ENCODE measurements around the gene TMEM125. TPM values are rescaled to one million over a fixed set of nuclear protein-coding genes. Genes with fewer than 3 reads are reported as not detected.

Gene TMEM125
- total RNA-seq, 2 donors from 2014 or later: 59.8 to 80.0 TPM

- TF ChIP-seq, protein P1, sequence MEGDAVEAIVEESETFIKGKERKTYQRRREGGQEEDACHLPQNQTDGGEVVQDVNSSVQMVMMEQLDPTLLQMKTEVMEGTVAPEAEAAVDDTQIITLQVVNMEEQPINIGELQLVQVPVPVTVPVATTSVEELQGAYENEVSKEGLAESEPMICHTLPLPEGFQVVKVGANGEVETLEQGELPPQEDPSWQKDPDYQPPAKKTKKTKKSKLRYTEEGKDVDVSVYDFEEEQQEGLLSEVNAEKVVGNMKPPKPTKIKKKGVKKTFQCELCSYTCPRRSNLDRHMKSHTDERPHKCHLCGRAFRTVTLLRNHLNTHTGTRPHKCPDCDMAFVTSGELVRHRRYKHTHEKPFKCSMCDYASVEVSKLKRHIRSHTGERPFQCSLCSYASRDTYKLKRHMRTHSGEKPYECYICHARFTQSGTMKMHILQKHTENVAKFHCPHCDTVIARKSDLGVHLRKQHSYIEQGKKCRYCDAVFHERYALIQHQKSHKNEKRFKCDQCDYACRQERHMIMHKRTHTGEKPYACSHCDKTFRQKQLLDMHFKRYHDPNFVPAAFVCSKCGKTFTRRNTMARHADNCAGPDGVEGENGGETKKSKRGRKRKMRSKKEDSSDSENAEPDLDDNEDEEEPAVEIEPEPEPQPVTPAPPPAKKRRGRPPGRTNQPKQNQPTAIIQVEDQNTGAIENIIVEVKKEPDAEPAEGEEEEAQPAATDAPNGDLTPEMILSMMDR (IDR thresholded peaks at IDR 0.05): no peak
- Histone ChIP-seq H3K36me3 (no peaks in the 10 kb centered on the region), H3K9me3 (no peaks in the 10 kb centered on the region), H3K27me3 (no peaks in the 10 kb centered on the region), H3K4me1 (no peaks in the 10 kb centered on the region), H3K27ac (no peak overlapping the region), H3K4me3 (no peak overlapping the region), H3K9ac (ENCODE audit: low read depth in 2 of 2, low read length in 2 of 2) (no peak overlapping the region)
- intact Hi-C loops (cut with DNase I): no loop called here
- DNase-seq: no peak
These were observed 44.5 kb downstream of the TMEM125 start for GRCh38 chr1:43314233-43314632.

DNA sequence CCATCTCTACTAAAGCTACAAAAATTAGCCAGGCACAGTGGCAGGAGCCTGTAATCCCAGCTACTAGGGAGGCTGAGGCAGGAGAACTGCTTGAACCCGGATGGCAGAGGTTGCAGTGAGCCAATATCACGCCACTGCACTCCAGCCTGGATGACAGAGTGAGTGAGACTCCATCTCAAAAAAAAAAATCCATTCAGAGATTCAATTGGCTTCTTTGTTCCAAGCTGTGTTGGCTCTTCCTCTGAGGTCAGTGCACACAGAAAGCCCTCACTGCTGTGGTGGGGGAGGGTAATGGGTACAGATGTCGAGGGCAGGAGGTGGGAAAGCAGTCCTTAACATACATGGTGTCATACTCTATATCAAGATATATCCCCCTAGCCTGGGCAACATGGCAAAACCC lies 45.7 kb downstream of the TMEM125 start:
- TF ChIP-seq, protein P1 (IDR thresholded peaks at IDR 0.05): no peak
- H3K36me3 ChIP-seq: no peaks in the 10 kb centered on the region
- no peak overlapping the region for H3K9ac ChIP-seq (ENCODE audit: low read depth in 2 of 2, low read length in 2 of 2)
- no peaks in the 10 kb centered on the region for H3K9me3 ChIP-seq
- no peaks in the 10 kb centered on the region for H3K4me1 ChIP-seq
- no peaks in the 10 kb centered on the region for H3K27me3 ChIP-seq
- DNase-seq: no peak
- H3K27ac ChIP-seq: no peak overlapping the region
- no peak overlapping the region for H3K4me3 ChIP-seq
- intact Hi-C loops (cut with DNase I): no loop called here

DNA sequence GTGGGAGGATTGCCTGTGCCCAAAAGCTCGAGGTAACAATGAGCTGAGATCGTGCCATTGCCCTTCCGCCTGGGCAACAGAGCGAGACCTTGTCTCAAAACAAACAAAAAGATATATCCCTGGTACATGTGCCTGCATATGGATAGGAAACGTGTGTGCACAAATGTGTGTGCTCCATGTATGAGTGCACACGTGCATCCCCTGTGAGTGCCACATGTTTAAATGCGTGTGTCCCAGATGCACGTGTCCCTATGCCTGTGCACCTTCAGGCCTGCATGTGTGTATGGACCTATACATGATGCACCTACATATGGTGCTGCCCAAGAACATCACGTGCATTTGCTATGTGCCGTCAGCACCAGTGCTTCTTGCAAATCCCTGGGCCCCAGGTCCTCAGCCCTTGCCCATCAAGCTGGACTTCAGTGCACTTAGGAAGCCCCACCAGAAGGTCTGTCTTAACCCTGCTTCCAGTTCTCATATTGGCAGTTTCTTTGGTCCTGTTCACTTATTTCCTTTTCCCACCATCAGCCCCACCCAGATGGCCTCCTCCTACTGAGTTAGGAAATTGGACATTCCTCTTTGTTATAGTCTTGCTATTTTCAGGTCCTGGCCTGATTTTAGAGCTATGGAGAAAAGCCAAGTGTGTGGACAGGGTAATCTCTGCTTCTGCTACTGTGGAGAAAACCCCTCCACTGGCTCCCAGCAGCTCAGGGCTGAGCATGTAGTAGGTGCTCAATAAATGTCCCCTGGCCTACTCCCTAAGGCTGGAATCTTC lies 46.4 kb downstream of the TMEM125 start:
- Histone ChIP-seq H3K9ac (ENCODE audit: low read depth in 2 of 2, low read length in 2 of 2) (no peak overlapping the region), H3K27me3 (no peaks in the 10 kb centered on the region), H3K36me3 (no peaks in the 10 kb centered on the region), H3K4me1 (no peaks in the 10 kb centered on the region), H3K4me3 (no peak overlapping the region), H3K9me3 (no peaks in the 10 kb centered on the region), H3K27ac (no peak overlapping the region)
- TF ChIP-seq, protein P1 (IDR thresholded peaks at IDR 0.05): no peak
- intact Hi-C loops (cut with DNase I): no loop called here
- no peak for DNase-seq

DNA sequence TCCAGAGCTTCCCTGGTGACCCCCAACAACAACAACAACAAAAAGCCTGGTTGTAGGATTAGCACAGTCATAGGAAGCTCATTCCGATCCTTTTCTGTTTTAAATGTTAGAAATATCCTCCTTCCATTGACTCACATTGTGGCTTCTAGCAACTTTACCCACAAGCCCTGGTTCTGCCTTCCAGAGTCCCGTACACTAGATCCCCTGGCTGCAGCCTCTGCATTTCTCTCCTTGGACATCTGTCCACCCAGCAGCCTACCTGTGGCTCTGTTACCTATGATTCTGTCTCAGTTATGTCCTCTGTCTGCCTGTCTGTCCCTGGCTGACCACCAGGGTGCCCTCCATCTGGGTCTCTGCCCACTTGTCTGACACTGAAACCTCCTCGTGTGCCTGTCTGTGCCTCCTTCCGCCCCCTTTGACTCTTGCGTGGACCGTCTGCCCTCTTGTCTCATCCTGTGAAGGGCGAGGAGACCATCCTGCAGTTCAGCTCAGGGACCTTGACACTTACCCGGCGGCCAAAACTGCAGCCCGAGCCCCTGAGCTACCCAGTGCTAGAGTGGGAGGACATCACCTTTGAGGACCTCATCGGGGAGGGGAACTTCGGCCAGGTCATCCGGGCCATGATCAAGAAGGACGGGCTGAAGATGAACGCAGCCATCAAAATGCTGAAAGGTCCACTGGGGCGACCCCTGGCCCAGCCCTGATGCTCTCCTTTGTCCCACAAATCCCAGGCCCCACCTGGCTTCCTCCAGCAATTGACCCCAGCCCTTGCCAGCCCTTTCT lies 47.1 kb downstream of the TMEM125 start:
- Histone ChIP-seq H3K27ac (no peak overlapping the region), H3K9me3 (no peaks in the 10 kb centered on the region), H3K27me3 (no peaks in the 10 kb centered on the region), H3K36me3 (no peaks in the 10 kb centered on the region), H3K9ac (ENCODE audit: low read depth in 2 of 2, low read length in 2 of 2) (no peak overlapping the region), H3K4me1 (no peaks in the 10 kb centered on the region), H3K4me3 (no peak overlapping the region)
- TF ChIP-seq, protein P1 (IDR thresholded peaks at IDR 0.05): no peak
- intact Hi-C loops (cut with DNase I): no loop called here
- no peak for DNase-seq

- TF ChIP-seq, protein P1 (IDR thresholded peaks at IDR 0.05): no peak
- Histone ChIP-seq H3K9ac (ENCODE audit: low read depth in 2 of 2, low read length in 2 of 2) (no peak overlapping the region), H3K27ac (no peak overlapping the region), H3K36me3 (no peaks in the 10 kb centered on the region), H3K4me3 (no peak overlapping the region), H3K9me3 (no peaks in the 10 kb centered on the region), H3K4me1 (no peaks in the 10 kb centered on the region), H3K27me3 (no peaks in the 10 kb centered on the region)
- intact Hi-C loops (cut with DNase I): no loop called here
- DNase-seq: no peak
These were observed 48.2 kb downstream of the TMEM125 start for GRCh38 chr1:43317817-43318471.
